Measurements from ENCODE around the gene FRMPD1. TPM values are rescaled to one million over a fixed set of nuclear protein-coding genes. Genes with fewer than 3 reads are reported as not detected.

FRMPD1 gene, protein sequence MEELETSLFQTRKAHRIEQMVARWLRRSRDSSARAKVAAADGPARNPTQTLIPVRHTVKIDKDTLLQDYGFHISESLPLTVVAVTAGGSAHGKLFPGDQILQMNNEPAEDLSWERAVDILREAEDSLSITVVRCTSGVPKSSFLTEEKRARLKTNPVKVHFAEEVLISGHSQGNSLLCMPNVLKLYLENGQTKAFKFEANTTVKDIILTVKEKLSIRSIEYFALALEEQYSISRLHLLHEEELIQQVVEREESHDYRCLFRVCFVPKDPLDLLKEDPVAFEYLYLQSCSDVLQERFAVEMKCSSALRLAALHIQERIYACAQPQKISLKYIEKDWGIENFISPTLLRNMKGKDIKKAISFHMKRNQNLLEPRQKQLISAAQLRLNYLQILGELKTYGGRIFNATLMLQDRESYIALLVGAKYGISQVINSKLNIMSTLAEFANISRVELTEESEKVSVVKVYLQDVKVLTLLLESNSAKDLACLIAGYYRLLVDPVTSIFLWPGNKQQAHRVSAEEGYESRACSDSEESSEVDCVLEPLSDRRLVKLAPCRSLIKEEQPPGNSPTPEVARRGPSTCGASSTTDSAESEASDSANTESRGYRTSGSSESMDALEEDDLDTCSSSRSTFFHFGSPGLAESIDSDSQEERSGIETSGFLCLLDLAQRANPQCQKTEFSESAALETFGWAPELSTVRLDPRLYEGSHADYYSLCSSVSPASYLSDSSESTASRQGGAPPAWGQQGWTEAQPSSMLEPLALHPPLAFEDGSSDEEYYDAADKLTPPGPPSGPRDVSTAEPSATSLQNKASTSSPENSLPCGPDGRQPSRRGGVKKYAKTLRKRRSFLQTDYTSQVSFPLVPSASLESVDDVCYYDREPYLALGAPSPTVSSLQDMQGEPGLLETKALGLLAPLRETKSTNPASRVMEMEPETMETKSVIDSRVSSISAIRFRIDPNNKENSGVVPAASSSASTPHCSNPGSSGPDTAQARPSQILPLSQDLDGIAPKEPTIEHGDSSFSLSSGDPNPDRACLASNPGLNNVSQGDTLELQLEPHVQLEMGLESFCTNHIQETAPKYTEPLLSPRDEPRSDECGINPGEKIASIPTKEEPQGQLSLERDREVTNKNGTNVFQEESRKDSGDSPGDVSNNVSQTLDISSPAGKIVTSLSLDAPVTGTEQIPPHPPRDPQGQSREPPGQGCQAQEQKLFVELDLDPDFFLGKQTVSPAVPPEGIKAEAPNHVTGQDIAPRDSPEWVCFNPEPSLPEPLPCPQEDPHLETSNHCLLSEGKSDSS (N-terminal part only)
- not detected in 2 replicates for total RNA-seq

DNA sequence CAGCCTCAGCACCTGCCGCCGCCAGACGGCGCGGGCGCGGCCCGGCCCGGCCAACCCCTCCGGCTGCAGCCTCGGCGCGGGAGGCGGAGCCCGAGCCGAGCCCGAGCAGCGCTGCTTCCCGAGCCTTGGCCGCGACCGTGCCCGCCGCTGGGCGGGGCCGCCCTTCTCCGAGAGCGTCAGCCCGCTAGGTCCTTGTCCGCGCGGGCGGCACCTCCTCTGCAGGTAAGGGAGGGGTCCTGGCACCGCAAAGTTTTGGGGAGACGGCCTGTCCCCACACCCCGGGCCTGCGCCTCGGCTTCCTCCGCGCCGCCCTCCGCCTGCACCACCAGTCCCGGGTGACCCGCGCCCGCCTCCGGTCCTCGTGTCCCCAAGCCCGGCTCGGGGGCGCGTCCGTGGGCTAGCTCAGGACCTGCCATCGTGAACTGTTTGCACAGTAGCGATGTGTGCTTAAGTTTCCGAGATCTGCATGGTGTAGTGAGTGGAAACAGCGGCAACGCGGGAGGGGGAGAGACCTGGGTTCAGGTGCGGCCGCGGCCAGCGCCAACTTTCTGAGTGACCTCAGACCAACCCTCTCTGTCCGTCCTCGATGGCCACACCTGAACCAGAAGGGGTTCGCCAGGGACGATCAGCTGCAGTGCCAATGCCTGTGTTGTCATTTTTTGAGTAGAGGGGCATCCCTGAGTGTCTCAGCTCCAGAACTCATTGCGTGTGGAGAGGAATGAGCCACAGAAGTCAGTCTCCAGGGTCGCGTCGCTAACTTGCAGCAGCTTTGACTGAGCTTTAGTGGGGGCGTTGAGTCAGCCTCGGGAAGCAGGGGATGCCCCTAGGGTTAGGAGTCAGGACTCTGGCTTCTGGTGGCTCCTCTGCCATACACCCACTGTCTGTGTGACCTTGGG lies at the start of gene FRMPD1:
Gene FRMPD1, plus strand, starts transcription at position 82 of the 896 bp plus-strand sequence. CDS start 41,688 bp downstream, outside the sequence.

DNA sequence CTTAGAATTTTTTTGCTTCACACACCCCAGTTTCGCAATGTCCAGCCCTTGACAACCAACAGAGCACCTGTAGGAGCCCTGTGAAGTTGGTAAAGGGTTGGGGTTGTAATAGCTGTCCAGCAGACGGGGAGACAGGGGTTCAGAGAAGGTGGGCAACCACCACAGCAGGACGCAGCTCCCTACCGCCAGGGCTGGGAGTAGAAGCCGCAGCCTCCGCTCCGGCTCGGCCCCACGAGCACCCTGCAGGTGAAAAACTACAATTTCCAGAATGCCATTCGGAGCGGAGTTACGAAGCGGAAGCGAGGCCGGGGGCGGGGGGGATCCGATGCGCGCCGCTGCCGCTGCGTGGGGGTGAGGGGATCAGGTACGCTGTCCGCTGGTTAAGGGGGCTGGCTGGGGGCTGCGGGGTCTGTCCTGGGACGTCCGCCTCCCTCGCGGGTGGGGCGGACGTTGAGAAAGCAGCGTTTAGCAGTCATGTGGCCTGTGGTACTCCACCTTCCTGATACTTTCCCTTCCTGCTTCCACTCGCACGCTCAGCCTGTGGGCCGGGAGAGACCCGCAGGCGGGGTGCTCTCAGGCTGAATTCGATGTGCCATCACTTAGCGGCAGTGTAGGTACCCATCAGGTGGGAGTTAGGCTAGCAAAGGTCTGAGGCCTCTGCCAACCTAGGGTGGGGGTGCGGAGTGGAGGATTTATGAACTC lies 102.9 kb downstream of the FRMPD1 start, which contains the start of gene TRMT10B:
Gene TRMT10B, plus strand, starts transcription at position 317 of the 702 bp plus-strand sequence. CDS start 8,127 bp downstream, outside the sequence.

DNA sequence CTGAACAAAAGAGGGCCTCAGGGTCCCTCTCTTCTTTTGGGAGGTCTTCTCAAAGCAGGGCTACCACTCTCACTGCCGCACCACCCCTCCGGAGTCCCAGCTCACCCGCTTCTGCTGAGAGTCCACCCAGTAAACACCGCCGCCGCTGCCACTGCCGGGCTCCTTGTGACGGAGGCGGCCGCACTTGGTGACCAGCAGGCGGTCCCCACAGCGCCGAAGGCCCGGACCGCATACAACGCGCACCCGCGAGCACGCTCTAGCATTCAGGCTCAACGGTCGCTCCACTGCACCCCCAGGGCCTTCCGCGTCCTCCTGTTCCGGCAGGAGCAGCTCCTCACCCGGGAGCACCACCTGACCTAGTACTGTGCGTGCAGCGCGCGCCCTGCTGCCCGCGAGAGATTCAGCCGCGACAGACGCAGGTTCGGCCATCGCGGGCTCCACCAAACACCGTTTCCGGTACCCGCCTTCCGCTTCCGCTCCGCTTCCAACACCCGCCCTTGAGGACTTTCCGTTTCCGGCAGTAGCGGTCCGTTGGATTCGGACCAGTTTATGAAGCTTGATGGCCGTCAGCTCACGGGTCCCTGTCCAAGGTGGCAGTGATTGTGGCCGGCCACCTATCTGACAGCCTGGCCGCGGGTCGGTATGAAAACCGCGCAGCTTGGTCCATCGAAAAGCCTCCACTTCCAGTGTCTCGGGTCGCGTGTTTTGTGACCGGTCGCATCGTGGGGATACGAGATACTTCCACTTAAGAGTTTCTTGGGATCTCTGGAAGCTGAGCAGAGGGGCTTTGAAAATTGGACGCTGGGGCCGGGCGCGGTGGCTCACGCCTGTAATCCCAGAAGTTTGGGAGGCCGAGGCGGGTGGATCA lies 134.1 kb downstream of the FRMPD1 start, which contains the start of gene EXOSC3:
Gene EXOSC3, minus strand, starts transcription at position 449 of the 868 bp plus-strand sequence. Its CDS starts 20 bp downstream, at position 429.

Other genes with a start within 250 kb of the FRMPD1 start
- 137 and 153 TPM in 2 replicates for gene GRHPR, start 228.3 kb upstream of the FRMPD1 start, total RNA-seq
- gene ZBTB5, start 185.5 kb upstream of the FRMPD1 start, total RNA-seq: 7.5 and 9.4 TPM in 2 replicates
- gene POLR1E, start 165.0 kb upstream of the FRMPD1 start, total RNA-seq: 20.8 and 26.4 TPM in 2 replicates
- 6.8 and 7.6 TPM in 2 replicates for gene FBXO10, start 74.6 kb upstream of the FRMPD1 start, total RNA-seq
- gene TOMM5, start 58.4 kb upstream of the FRMPD1 start, total RNA-seq: 107 and 120 TPM in 2 replicates
- gene TRMT10B, start 102.9 kb downstream of the FRMPD1 start, total RNA-seq: 3.6 and 3.9 TPM in 2 replicates
- gene EXOSC3, start 134.1 kb downstream of the FRMPD1 start, total RNA-seq: 11.2 and 30.0 TPM in 2 replicates
- gene DCAF10, start 149.8 kb downstream of the FRMPD1 start, total RNA-seq: 8.9 and 11.9 TPM in 2 replicates

Measured in cardiac atrium fibroblast (primary cell).